OCI-LY3 (cell line): Measurements from ENCODE around the gene LZIC.

Experiments
- H2AFZ ChIP-seq: fragments of 200-600, 300-600 bp; shearing (Covaris generic); 2 replicates; pipeline ENCODE4 v1.6.0; 2014; ENCODE audit warnings: antibody characterized with exemption, low read depth, low read length
- H3K27ac ChIP-seq: fragments of 200-600, 300-600 bp; sonication (generic); 2 replicates; pipeline ENCODE4 v1.5.1; 2014; ENCODE audit warnings: mild to moderate bottlenecking, low read length, moderate library complexity, mixed read lengths
- H3K27me3 ChIP-seq: fragments of 200-600, 300-600 bp; sonication (generic); 2 replicates; pipeline ENCODE4 v1.6.1; 2014; ENCODE audit warnings: low read depth, low read length, mixed read lengths
- H3K36me3 ChIP-seq: fragments of 200-600, 300-600 bp; sonication (generic); replicated peaks from 2 replicates; pipeline ENCODE3; 2014; ENCODE audit warnings: low read depth, low read length, mixed read lengths
- H3K4me1 ChIP-seq: fragments of 300-600, 200-600 bp; sonication (generic); 2 replicates; pipeline ENCODE4 v1.6.1; 2014; ENCODE audit warnings: low read length, mixed read lengths
- H3K4me2 ChIP-seq: fragments of 200-600, 300-600 bp; sonication (generic); 2 replicates; pipeline ENCODE4 v1.6.1; 2014; ENCODE audit warnings: low read length, mixed read lengths
- H3K4me3 ChIP-seq: fragments of 300-600, 200-600 bp; sonication (generic); 2 replicates; pipeline ENCODE4 v1.5.1; 2014; ENCODE audit warnings: antibody characterized with exemption, mild to moderate bottlenecking, low read length, moderate library complexity
- H3K79me2 ChIP-seq: fragments of 300-600, 200-600 bp; shearing (Covaris generic); 2 replicates; pipeline ENCODE4 v1.6.1; 2014; ENCODE audit warnings: mild to moderate bottlenecking, low read length, mixed read lengths
- H3K9ac ChIP-seq: fragments of 300-600, 200-600 bp; shearing (Covaris generic); 2 replicates; pipeline ENCODE4 v1.6.0; 2014; ENCODE audit warnings: mild to moderate bottlenecking, low read length, moderate library complexity
- H3K9me3 ChIP-seq: fragments of 200-600, 300-600 bp; shearing (Covaris generic); 2 replicates; pipeline ENCODE4 v1.6.1; 2014; ENCODE audit warnings: low read length, mixed read lengths; ENCODE audit not compliant: insufficient read depth
- H4K20me1 ChIP-seq: fragments of 200-600, 300-600 bp; sonication (generic); 2 replicates; pipeline ENCODE4 v1.6.1; 2016; ENCODE audit warnings: low read length, mixed read lengths; ENCODE audit not compliant: insufficient read depth
- CTCF ChIP-seq: fragments of 200-600, 300-600 bp; sonication (generic); IDR thresholded peaks from 2 replicates; pipeline ENCODE4 v1.5.1; 2014; ENCODE audit warnings: antibody characterized with exemption, low read length, low read depth
- EZH2phosphoT487 ChIP-seq: fragments of 200-600 bp; shearing (Covaris generic); IDR thresholded peaks from 2 replicates; pipeline ENCODE4 v1.6.1; 2018; ENCODE audit warnings: antibody characterized with exemption, mixed run types, low read depth

Gene LZIC

GRCh38 chr1:9942939-9943788 lies at the start of gene LZIC, which contains the start of gene NMNAT1:
TSS of gene LZIC (minus strand) at chr1:9943391. CDS start at chr1:9936619, 6,772 bp downstream.
TSS of gene NMNAT1 (plus strand) at chr1:9943475. CDS start at chr1:9972074, 28,599 bp downstream.
- Histone ChIP-seq H2AFZ (peak within 1 kb of the TSS; percentile 96), H3K4me2 (peak within 1 kb of the TSS; percentile 92), H3K36me3 (no peaks in the 10 kb centered on the region), H3K4me3 (peak within 1 kb of the TSS; percentile 95), H3K79me2 (peaks cover 10% of the 10 kb centered on the region), H4K20me1 (no peaks in the 10 kb centered on the region), H3K9me3 (no peaks in the 10 kb centered on the region), H3K27ac (peak within 1 kb of the TSS; percentile 78), H3K9ac (peak within 1 kb of the TSS; percentile 99), H3K27me3 (no peaks in the 10 kb centered on the region), H3K4me1 (no peaks in the 10 kb centered on the region)
- no peak for TF ChIP-seq EZH2phosphoT487

- Histone ChIP-seq H3K9ac (no peak overlapping the region), H2AFZ (no peak overlapping the region), H3K79me2 (no peaks in the 10 kb centered on the region), H3K27ac (no peak overlapping the region), H3K27me3 (peaks cover 6% of the 10 kb centered on the region; the same call in 1 of the 2 replicates), H3K4me3 (no peak overlapping the region), H4K20me1 (no peaks in the 10 kb centered on the region), H3K4me1 (no peaks in the 10 kb centered on the region), H3K4me2 (no peak overlapping the region), H3K9me3 (no peaks in the 10 kb centered on the region), H3K36me3 (no peaks in the 10 kb centered on the region)
- TF ChIP-seq EZH2phosphoT487, result no peak
- no peak for TF ChIP-seq CTCF
Measured at GRCh38 chr1:9992910-9993309, 49.7 kb upstream of the LZIC start.

- Histone ChIP-seq H3K9ac (no peak overlapping the region), H2AFZ (no peak overlapping the region), H3K4me2 (no peak overlapping the region), H3K4me1 (no peaks in the 10 kb centered on the region), H4K20me1 (no peaks in the 10 kb centered on the region), H3K36me3 (no peaks in the 10 kb centered on the region), H3K27me3 (peaks cover 6% of the 10 kb centered on the region; the same call in 1 of the 2 replicates), H3K79me2 (no peaks in the 10 kb centered on the region), H3K27ac (no peak overlapping the region), H3K4me3 (no peak overlapping the region), H3K9me3 (no peaks in the 10 kb centered on the region)
- no peak for TF ChIP-seq EZH2phosphoT487
- TF ChIP-seq CTCF, result no peak
Measured at GRCh38 chr1:9990944-9991343, 47.8 kb upstream of the LZIC start.

GRCh38 chr1:9989773-9990172 lies 46.6 kb upstream of the LZIC start:
- no peak overlapping the region for H2AFZ ChIP-seq
- TF ChIP-seq CTCF, result no peak
- no peak for TF ChIP-seq EZH2phosphoT487
- H3K4me2 ChIP-seq, result no peak overlapping the region
- H3K36me3 ChIP-seq, result no peaks in the 10 kb centered on the region
- no peak overlapping the region for H3K27ac ChIP-seq
- H3K4me3 ChIP-seq, result no peak overlapping the region
- H4K20me1 ChIP-seq, result no peaks in the 10 kb centered on the region
- no peaks in the 10 kb centered on the region for H3K79me2 ChIP-seq
- no peak overlapping the region for H3K9ac ChIP-seq
- no peaks in the 10 kb centered on the region for H3K4me1 ChIP-seq
- H3K9me3 ChIP-seq, result no peaks in the 10 kb centered on the region
- peaks cover 6% of the 10 kb centered on the region; the same call in 1 of the 2 replicates for H3K27me3 ChIP-seq
